NCI-H2227 (cell line): Measurements from ENCODE around the gene RYK.

ENCODE experiments used
- DNase-seq: peaks from one replicate; lab custom pipeline; 2025; ENCODE audit not compliant: unreplicated experiment; lab: John Stamatoyannopoulos, UW

RYK gene

GRCh38 chr3:134153761-134154160 is 96.9 kb downstream of the RYK start:
- no peak for DNase-seq

DNA sequence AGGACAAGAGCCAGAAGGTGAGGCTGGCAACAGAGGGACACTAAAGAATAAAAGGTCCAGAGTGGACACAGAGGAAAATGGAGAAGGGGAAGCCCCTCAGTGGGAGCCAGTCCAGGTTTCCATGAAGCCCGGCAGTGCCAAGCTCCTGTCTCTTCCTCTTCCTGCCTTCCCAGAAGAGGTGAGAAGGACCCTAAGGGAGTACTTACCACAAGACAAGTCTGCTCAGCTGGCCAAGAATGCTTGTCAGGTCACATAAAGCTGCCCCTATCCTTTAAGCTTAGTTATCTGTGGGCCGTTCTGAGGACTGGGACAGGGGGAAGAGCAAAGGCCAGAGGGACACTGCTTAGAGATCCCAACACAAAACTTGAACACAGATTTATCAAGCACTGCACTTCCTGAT is 100.2 kb downstream of the RYK start:
- DNase-seq: no peak

GRCh38 chr3:134149286-134149685 is 101.4 kb downstream of the RYK start:
- no peak for DNase-seq

DNA sequence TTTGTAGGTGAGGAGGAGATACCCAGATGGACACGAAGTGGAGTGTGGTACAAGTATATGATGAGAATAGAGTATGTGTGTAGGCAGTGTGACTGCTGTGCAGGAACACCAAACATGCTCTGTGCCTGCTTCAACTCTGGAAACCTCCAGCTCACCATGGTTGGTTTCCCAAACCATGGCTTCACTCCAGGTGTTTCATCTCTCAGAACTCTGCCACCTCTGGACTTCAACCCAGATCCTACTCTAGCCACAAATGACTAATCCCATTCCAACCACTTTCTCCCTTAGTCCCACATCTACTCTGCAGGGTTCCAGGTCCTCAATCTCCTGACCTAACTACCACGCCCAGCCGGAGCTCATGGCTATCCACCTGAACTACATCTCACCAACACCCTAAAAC is 102.1 kb downstream of the RYK start:
- DNase-seq: no peak

DNA sequence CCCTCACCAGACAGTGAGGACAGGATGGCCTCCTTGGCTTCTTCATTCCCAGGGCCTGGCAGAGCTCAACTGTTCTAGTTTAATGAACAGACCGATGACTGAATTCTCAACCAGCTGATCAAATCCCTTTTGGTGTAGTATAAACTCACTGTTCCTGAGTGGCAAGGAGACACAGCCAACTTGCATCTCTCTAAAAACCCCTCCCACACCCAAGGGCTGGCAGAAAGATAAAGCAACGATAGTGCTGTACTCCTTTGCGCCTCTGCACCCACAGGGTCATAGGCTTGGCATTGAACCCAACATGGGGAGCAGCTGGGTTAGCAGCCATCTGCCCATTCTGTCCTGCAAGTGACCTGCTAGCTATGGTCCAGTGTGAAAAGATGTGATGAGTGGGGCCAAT is 103.2 kb downstream of the RYK start:
- DNase-seq: no peak

DNA sequence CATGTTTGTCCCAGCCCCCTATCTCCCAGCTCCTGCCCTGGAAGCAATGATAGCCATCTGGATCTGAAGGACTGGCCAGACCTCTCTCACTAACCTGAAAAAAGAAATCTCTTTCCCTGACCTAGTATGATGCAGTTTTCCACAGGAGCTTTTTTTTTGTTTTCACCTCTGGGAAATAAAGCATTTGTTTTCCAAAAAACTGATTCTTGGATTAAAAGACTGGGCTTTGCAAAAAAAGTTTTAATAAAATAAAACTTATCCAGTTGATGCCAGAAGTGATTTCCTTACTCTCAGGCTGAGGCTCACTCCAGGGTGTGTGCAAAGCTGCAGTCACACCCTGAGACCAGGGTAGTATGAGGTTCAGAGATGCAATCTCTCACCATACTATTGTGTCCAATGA is 104.0 kb downstream of the RYK start:
- no peak for DNase-seq

GRCh38 chr3:134145183-134145582 is 105.5 kb downstream of the RYK start:
- no peak for DNase-seq

- DNase-seq: no peak
These were observed 106.0 kb downstream of the RYK start for GRCh38 chr3:134144694-134145093.

- no peak for DNase-seq
These were observed 106.7 kb downstream of the RYK start for GRCh38 chr3:134143828-134144401.

DNA sequence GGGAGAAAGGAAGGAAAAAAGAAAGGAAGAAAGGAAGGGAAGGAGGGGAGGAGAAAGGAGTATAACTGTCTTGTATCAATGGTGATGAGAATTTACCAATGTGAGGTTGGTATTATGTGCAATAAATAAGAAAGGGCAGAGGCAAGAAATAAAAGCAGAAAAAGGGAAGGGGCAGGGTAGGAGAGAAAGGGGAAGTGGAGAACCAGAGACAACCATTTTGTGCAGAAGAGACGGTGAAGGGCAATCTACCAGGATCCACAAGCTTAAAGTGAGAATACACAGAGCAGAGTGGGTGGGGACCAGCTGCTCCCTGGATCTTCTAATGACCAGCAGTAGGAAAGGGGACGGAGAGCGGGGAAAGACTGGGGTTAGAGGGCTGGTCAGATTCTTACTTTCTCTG is 114.1 kb downstream of the RYK start:
- DNase-seq: no peak

DNA sequence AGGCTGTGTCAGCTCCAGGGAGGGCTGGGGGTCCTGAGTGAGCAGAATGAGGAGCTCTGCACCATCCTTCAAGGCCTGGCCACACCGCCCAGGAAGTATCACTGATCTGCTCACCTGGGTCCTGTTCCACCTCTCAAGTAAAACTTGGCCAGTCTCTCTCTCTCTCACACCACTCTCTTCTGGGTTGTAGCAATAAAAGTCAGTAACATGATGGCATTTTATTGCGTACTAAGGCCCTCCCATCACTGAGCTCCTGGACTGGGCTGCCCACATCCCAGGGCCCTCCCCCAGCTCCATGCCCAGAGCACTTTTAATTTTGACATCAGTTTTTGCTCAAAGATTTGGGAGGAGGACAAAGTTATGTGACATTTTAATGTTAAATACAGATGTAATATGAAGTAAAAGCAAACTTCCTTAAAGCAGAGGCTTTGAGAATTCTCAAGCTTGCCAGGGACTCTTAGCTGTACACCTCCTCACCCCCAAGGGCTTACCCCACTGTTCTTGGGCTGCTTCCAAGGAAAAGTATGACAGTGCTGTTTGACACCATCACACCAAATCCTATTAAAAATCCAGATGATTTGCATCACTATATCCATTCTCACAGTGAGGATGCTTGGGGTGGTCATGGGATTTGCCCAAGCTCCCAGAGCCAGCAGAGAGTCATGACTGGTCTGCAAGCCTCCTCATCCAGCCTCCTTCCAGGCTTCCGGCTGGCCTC is 115.8 kb downstream of the RYK start:
- no peak for DNase-seq

GRCh38 chr3:134134240-134134639 is 116.4 kb downstream of the RYK start:
- DNase-seq: no peak

- DNase-seq: no peak
These were observed 117.7 kb downstream of the RYK start for GRCh38 chr3:134132961-134133360.

- no peak for DNase-seq
These were observed 124.5 kb downstream of the RYK start for GRCh38 chr3:134126153-134126552.

DNA sequence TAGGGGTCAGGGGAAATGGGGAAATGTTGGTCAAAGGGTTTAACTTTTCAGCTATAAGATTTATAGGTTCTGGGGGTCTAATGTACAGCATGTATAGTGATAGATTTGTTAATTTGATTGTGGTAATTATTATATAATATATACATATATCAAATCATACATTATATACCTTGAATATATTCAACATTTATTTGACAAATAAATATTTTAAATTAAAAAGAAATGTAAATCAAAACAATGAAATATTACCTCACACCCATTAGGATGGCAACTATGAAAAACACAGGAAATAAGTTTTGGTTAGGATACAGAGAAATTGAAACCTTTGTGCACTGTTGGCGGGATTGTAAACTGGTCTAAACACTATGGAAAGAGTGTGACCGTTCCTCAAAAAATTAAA is 135.9 kb downstream of the RYK start:
- DNase-seq: no peak

GRCh38 chr3:134111616-134112015 is 139.0 kb downstream of the RYK start:
- DNase-seq: no peak

GRCh38 chr3:134110963-134111362 is 139.7 kb downstream of the RYK start:
- no peak for DNase-seq
